C4-2B (cell line): ENCODE data around the gene SLC25A3.

Experiments
- CTCF ChIP-seq: fragments of 450-650 bp; conservative IDR thresholded peaks from 2 replicates; pipeline ENCODE4 v1.5.1; 2017; ENCODE audit warnings: mild to moderate bottlenecking
- ZFX ChIP-seq: fragments of 450-650 bp; IDR thresholded peaks from 2 replicates; pipeline ENCODE4 v1.6.1; 2017

DNA sequence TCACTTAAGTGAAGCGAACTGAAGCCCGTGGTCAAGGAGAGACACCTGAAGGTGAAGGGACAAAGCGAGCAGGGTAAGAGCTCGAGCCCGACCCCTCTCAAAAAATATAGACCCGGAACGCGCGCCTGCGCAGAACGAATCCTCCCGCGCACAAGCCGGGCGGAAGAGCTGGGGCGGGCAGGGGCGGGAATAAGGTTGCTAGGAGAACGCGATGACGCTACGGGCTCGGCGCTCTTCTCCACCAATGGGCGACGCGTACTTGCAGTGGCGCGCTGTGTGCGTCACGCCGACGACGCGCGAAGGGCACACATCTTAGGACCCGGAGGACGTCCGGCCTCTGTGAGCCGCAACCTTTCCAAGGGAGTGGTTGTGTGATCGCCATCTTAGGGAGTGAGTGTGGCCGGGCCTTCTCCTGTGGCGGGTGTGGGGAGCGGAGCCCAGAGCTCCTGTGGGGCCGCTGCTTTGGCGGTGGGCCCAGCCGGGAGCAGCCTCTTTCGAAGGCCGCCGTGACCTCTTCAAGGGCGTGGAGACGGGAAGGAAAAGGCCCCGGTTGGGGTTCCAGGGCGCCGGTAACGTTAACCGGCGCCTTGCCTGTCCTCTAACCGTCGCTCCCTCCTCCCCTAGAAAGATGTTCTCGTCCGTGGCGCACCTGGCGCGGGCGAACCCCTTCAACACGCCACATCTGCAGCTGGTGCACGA lies at the start of gene SLC25A3:
- TF ChIP-seq CTCF (no peak), ZFX (peak; percentile 89)
